Neural progenitor cell (in vitro differentiated cells): Measurements from ENCODE around the gene RASGRP3. TPM values are rescaled to one million over a fixed set of nuclear protein-coding genes. Genes with fewer than 3 reads are reported as not detected.

Experiments
- DNase-seq: peaks from one replicate; pipeline ENCODE4 v3.0.0-alpha.2; 2016; ENCODE audit warnings: low spot score
- H2AFZ ChIP-seq: fragments of 200-600 bp; sonication (generic); replicated peaks from 2 replicates; pipeline ENCODE4 v1.6.1; 2016; ENCODE audit warnings: antibody characterized with exemption
- H3F3A ChIP-seq: fragments of 200-600 bp; sonication (generic); 2 replicates; pipeline ENCODE4 v1.6.1; 2016; ENCODE audit warnings: antibody characterized with exemption, low read depth
- H3K27ac ChIP-seq: fragments of 200-600 bp; sonication (generic); 2 replicates; pipeline ENCODE4 v1.5.1; 2016; ENCODE audit warnings: mild to moderate bottlenecking
- H3K27me3 ChIP-seq: fragments of 200-600 bp; sonication (generic); 2 replicates; pipeline ENCODE4 v1.6.1; 2016; ENCODE audit warnings: mild to moderate bottlenecking, moderate library complexity
- H3K36me3 ChIP-seq: fragments of 200-600 bp; sonication (generic); 2 replicates; pipeline ENCODE4 v1.5.1; 2016
- H3K4me1 ChIP-seq: fragments of 200-600 bp; sonication (generic); 2 replicates; pipeline ENCODE4 v1.6.1; 2016; ENCODE audit warnings: mixed run types
- H3K4me2 ChIP-seq: fragments of 200-600 bp; sonication (generic); 2 replicates; pipeline ENCODE4 v1.6.1; 2016
- H3K4me3 ChIP-seq: fragments of 200-600 bp; sonication (generic); 2 replicates; pipeline ENCODE4 v1.5.1; 2016
- H3K79me2 ChIP-seq: fragments of 200-600 bp; sonication (generic); 2 replicates; pipeline ENCODE4 v1.6.1; 2016; ENCODE audit warnings: low read depth
- H3K9ac ChIP-seq: fragments of 200-600 bp; sonication (generic); 2 replicates; pipeline ENCODE4 v1.6.1; 2016
- H3K9me3 ChIP-seq: fragments of 200-600 bp; sonication (generic); 2 replicates; pipeline ENCODE4 v1.5.1; 2016; ENCODE audit warnings: low read depth
- H4K20me1 ChIP-seq: fragments of 200-600 bp; sonication (generic); 2 replicates; pipeline ENCODE4 v1.6.1; 2016; ENCODE audit warnings: low read depth
- H3K27ac Mint-ChIP-seq: 3 replicates; pipeline ENCODE4 v1.8.0; 2021; ENCODE audit warnings: mixed read lengths
- H3K27me3 Mint-ChIP-seq: 2 replicates; pipeline ENCODE4 v1.8.0; 2022; ENCODE audit warnings: low read depth, mild to moderate bottlenecking, inconsistent platforms, moderate library complexity, mixed read lengths; ENCODE audit not compliant: insufficient read depth
- H3K36me3 Mint-ChIP-seq: 3 replicates; pipeline ENCODE4 v1.8.0; 2021; ENCODE audit warnings: mixed read lengths
- H3K4me1 Mint-ChIP-seq: 3 replicates; pipeline ENCODE4 v1.8.0; 2021; ENCODE audit warnings: mixed read lengths
- H3K4me3 Mint-ChIP-seq: 3 replicates; pipeline ENCODE4 v1.8.0; 2021; ENCODE audit warnings: mild to moderate bottlenecking, moderate library complexity, mixed read lengths
- H3K9me3 Mint-ChIP-seq: 3 replicates; pipeline ENCODE4 v1.8.0; 2020; ENCODE audit warnings: mixed read lengths
- EZH2 ChIP-seq: fragments of 200-600 bp; sonication (generic); IDR thresholded peaks from 2 replicates; pipeline ENCODE4 v1.6.1; 2017; ENCODE audit warnings: antibody characterized with exemption, mild to moderate bottlenecking, moderate library complexity
- EZH2phosphoT487 ChIP-seq: fragments of 200-600 bp; sonication (generic); IDR thresholded peaks from 2 replicates; pipeline ENCODE4 v1.6.1; 2017; ENCODE audit warnings: antibody characterized with exemption
- total RNA-seq: library from RNA; depleted of rRNA; stranded (reverse); fragments of >200 nt; gene quantifications from 2 replicates; pipeline ENCODE4 v1.2.3, GENCODE V29; 2015; ENCODE audit warnings: low replicate concordance
- TF ChIP-seq, protein P1 (sequence below): fragments of 200-600 bp; sonication (generic); IDR thresholded peaks from 2 replicates; pipeline ENCODE4 v1.5.1; 2017; ENCODE audit warnings: antibody characterized with exemption, mild to moderate bottlenecking

RASGRP3 gene
- total RNA-seq, 1 donor from 2014 or later, result not detected

DNA sequence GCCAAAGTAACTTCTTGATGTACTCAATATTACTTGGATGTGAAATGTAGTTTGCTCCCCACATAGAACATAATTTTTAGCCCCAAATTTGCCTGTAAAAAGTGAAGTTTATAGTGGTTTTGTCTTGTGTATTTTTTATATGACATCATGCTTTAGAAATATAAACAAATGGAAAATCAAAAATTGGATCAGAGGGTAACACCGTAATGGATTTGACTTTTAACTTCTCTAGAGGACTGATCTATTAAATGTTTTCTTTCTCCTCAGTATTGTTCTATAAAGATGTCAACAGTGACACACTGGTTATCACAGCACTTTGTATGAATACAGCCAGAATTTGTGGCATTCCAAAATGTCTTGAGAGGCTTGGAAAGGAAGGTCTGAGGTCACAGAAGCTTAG, 45.6 kb upstream of the RASGRP3 start:
- no peak for DNase-seq
- H3K36me3 ChIP-seq, result no peaks in the 10 kb centered on the region
- H3K27ac ChIP-seq, result no peak overlapping the region
- no peak overlapping the region for H3K9ac ChIP-seq
- H2AFZ ChIP-seq, result no peak overlapping the region
- H3K27me3 Mint-ChIP-seq, result no peaks in the 10 kb centered on the region
- no peaks in the 10 kb centered on the region for H3K9me3 ChIP-seq
- no peaks in the 10 kb centered on the region for H3K27me3 ChIP-seq
- no peaks in the 10 kb centered on the region for H3K4me1 Mint-ChIP-seq
- no peak overlapping the region for H3K4me2 ChIP-seq
- no peaks in the 10 kb centered on the region for H3F3A ChIP-seq
- peaks cover 2% of the 10 kb centered on the region for H3K9me3 Mint-ChIP-seq
- H3K4me1 ChIP-seq, result no peaks in the 10 kb centered on the region
- H3K4me3 ChIP-seq, result no peak overlapping the region
- H3K4me3 Mint-ChIP-seq, result no peak overlapping the region
- TF ChIP-seq EZH2 (no peak), EZH2phosphoT487 (no peak)
- TF ChIP-seq, protein P1, sequence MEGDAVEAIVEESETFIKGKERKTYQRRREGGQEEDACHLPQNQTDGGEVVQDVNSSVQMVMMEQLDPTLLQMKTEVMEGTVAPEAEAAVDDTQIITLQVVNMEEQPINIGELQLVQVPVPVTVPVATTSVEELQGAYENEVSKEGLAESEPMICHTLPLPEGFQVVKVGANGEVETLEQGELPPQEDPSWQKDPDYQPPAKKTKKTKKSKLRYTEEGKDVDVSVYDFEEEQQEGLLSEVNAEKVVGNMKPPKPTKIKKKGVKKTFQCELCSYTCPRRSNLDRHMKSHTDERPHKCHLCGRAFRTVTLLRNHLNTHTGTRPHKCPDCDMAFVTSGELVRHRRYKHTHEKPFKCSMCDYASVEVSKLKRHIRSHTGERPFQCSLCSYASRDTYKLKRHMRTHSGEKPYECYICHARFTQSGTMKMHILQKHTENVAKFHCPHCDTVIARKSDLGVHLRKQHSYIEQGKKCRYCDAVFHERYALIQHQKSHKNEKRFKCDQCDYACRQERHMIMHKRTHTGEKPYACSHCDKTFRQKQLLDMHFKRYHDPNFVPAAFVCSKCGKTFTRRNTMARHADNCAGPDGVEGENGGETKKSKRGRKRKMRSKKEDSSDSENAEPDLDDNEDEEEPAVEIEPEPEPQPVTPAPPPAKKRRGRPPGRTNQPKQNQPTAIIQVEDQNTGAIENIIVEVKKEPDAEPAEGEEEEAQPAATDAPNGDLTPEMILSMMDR, result no peak
- H4K20me1 ChIP-seq, result no peaks in the 10 kb centered on the region
- H3K27ac Mint-ChIP-seq, result no peak overlapping the region
- peaks cover 1% of the 10 kb centered on the region for H3K36me3 Mint-ChIP-seq
- no peaks in the 10 kb centered on the region for H3K79me2 ChIP-seq

DNA sequence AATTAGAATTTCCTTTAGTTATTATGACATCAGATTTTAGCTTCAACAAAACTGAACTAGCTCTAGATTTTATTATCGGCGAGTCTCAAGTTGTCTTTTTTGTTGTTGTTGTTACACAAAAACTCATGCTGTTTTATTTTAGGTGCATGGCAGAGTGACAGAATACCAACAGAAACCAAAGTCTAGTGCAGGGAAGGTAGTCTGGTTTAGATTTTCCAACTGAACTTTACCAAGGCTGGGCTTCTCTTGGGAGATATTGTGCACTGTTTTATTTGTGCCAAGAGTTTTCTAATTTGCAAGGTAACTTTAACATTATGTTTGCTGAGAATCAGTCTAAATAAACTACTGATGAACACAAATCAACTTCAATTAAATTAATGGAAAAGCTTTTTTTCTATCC, 43.6 kb upstream of the RASGRP3 start:
- Mint-ChIP-seq H3K4me1 (no peaks in the 10 kb centered on the region), H3K36me3 (peaks cover 1% of the 10 kb centered on the region), H3K4me3 (no peak overlapping the region), H3K9me3 (peaks cover 2% of the 10 kb centered on the region), H3K27me3 (no peaks in the 10 kb centered on the region), H3K27ac (no peak overlapping the region)
- Histone ChIP-seq H4K20me1 (no peaks in the 10 kb centered on the region), H3K4me2 (no peak overlapping the region), H3K9ac (no peak overlapping the region), H3K79me2 (no peaks in the 10 kb centered on the region), H3K9me3 (no peaks in the 10 kb centered on the region), H3K4me3 (no peak overlapping the region), H3K27me3 (no peaks in the 10 kb centered on the region), H3K4me1 (no peaks in the 10 kb centered on the region), H3K36me3 (no peaks in the 10 kb centered on the region), H3K27ac (no peak overlapping the region), H2AFZ (no peak overlapping the region), H3F3A (no peaks in the 10 kb centered on the region)
- no peak for DNase-seq
- TF ChIP-seq EZH2phosphoT487, result no peak
- TF ChIP-seq, protein P1, result no peak
- TF ChIP-seq EZH2, result no peak

DNA sequence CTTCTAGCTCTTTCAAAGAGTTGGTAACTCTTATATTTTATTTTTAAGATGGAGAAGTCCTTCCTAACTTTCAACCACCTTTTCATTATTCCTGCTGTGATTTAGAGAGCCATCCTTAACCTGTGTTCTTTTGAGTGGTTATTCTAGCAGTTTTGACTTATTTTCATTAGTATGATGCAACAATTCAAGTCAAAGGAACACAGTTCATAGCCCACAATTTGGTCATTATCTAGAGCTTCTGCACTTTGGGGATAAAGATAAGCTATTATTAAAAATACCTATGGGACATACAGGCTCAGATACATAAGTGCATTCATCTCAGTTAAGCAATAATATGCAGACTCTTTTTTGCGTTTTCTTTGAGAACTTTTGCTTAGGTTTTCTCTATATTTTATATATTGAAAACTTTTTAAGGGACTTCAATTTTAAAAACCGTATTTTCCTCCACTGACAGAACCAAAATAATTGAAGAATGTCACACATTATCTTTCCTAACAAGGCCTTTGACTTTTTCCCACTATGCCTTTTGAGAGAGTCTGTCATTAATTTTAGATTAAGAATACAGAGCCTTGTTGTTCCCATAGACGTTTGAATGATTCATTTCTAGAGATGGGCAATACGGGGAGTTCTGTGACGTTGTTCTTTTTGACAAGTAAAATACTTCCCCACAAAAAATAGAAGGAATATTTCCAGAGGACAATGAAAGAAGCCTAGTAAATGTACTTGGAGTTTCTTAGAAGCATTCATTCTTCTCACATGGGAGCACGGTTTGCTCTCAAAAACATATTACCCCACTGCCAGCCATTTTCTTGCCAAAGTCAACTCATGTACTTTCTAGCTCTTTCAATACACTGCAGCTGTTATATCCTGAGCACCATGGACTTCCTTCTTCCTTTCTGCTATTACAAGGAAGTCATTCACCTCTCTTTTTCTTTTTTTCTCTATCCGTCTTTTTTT, 42.9 kb upstream of the RASGRP3 start:
- Histone ChIP-seq H3F3A (no peaks in the 10 kb centered on the region), H3K27ac (no peak overlapping the region)
- peaks cover 1% of the 10 kb centered on the region for H3K36me3 Mint-ChIP-seq

More for the DNA sequence above, 42.9 kb upstream of the RASGRP3 start:
- H3K9me3 ChIP-seq, result no peaks in the 10 kb centered on the region
- H3K27me3 ChIP-seq, result no peaks in the 10 kb centered on the region
- Mint-ChIP-seq H3K27ac (no peak overlapping the region), H3K27me3 (no peaks in the 10 kb centered on the region), H3K4me1 (no peaks in the 10 kb centered on the region), H3K4me3 (no peak overlapping the region), H3K9me3 (peaks cover 2% of the 10 kb centered on the region)
- H3K36me3 ChIP-seq, result no peaks in the 10 kb centered on the region
- TF ChIP-seq, protein P1, result no peak
- TF ChIP-seq EZH2phosphoT487 (no peak), EZH2 (no peak)
- no peaks in the 10 kb centered on the region for H3K4me1 ChIP-seq
- no peak for DNase-seq
- no peaks in the 10 kb centered on the region for H4K20me1 ChIP-seq
- no peaks in the 10 kb centered on the region for H3K79me2 ChIP-seq
- H2AFZ ChIP-seq, result no peak overlapping the region
- no peak overlapping the region for H3K9ac ChIP-seq
- H3K4me2 ChIP-seq, result no peak overlapping the region
- no peak overlapping the region for H3K4me3 ChIP-seq
